Esophagus muscularis mucosa (tissue), 4 donors: ENCODE results near the gene BTBD9.

ENCODE experiments used
- EP300 ChIP-seq: sonication (generic); formaldehyde crosslinking; IDR thresholded peaks from one replicate; pipeline ENCODE4 v1.6.1; 2017; ENCODE audit warnings: antibody characterized with exemption
- POLR2A ChIP-seq: fragments of 450-650 bp; IDR thresholded peaks from one replicate; pipeline ENCODE4 v1.6.1; 2017; ENCODE audit warnings: antibody characterized with exemption, moderate library complexity, mild to moderate bottlenecking, low read depth
- POLR2AphosphoS5 ChIP-seq, 2 donors: sonication (generic); formaldehyde crosslinking; IDR thresholded peaks; one replicate each; pipeline ENCODE4 v1.6.1; 2017; ENCODE audit warnings: antibody characterized with exemption in 2 of 2
- TF ChIP-seq, protein P1 (sequence below), 3 experiments: fragments of 200-600 bp in 2 of 3; fragments of 450-650 bp in 1 of 3; sonication (generic) in 2 of 3; IDR thresholded peaks; one replicate each; pipeline ENCODE4 v1.5.1; 2017 to 2019; ENCODE audit warnings: antibody characterized with exemption in 3 of 3, mild to moderate bottlenecking in 2 of 3, moderate library complexity in 1 of 3

GRCh38 chr6:38586992-38587391 lies 52.7 kb downstream of the BTBD9 start:
- TF ChIP-seq, protein P1, sequence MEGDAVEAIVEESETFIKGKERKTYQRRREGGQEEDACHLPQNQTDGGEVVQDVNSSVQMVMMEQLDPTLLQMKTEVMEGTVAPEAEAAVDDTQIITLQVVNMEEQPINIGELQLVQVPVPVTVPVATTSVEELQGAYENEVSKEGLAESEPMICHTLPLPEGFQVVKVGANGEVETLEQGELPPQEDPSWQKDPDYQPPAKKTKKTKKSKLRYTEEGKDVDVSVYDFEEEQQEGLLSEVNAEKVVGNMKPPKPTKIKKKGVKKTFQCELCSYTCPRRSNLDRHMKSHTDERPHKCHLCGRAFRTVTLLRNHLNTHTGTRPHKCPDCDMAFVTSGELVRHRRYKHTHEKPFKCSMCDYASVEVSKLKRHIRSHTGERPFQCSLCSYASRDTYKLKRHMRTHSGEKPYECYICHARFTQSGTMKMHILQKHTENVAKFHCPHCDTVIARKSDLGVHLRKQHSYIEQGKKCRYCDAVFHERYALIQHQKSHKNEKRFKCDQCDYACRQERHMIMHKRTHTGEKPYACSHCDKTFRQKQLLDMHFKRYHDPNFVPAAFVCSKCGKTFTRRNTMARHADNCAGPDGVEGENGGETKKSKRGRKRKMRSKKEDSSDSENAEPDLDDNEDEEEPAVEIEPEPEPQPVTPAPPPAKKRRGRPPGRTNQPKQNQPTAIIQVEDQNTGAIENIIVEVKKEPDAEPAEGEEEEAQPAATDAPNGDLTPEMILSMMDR (IDR thresholded peaks at IDR 0.05), result no peak
- no peak for TF ChIP-seq EP300
- no peak for TF ChIP-seq POLR2A
- TF ChIP-seq POLR2AphosphoS5 (IDR thresholded peaks at IDR 0.05), result no peak
